ENCODE results near the gene GDF10.

- TF ChIP-seq CTCF (optimal IDR thresholded peaks at IDR 0.05 in 1 of 3, IDR thresholded peaks at IDR 0.05 in 1 of 3, conservative IDR thresholded peaks at IDR 0.05 in 1 of 3; ENCODE audit: extremely low read depth in 1 of 3, insufficient read depth in 2 of 3, low read length in 3 of 3) (no peak), EZH2 (IDR thresholded peaks at IDR 0.05; ENCODE audit: low read length) (no peak)
Measured at GRCh38 chr10:47291682-47292081, 8.3 kb upstream of the GDF10 start.

All from keratinocyte (primary cell).